A204.1 (cell line): ENCODE data around the gene POLN.
"Not testable (repeated sequence)": the region's sequence is repeated elsewhere in the genome, so short reads cannot be mapped to it uniquely, and the experiment has no call there.

ENCODE experiments used
- FAIRE-seq: peaks from 2 replicates; lab custom pipeline; 2012; peaks lifted over from hg19 to GRCh38; lab: Jason Lieb, UNC

The POLN gene

GRCh38 chr4:2251073-2251794, 9.3 kb upstream of the POLN start:
- no peak for FAIRE-seq

- no peak for FAIRE-seq
Measured at GRCh38 chr4:2250357-2251072, 8.6 kb upstream of the POLN start.

- no peak for FAIRE-seq
Measured at GRCh38 chr4:2249526-2250356, 7.8 kb upstream of the POLN start.

- no peak for FAIRE-seq
Measured at GRCh38 chr4:2248821-2249261, 6.9 kb upstream of the POLN start.

- no peak for FAIRE-seq
Measured at GRCh38 chr4:2248044-2248780, 6.3 kb upstream of the POLN start.

GRCh38 chr4:2247128-2248043, 5.5 kb upstream of the POLN start:
- FAIRE-seq, result no peak

GRCh38 chr4:2246384-2247127, 4.6 kb upstream of the POLN start:
- FAIRE-seq, result no peak

GRCh38 chr4:2245787-2246275, 3.9 kb upstream of the POLN start:
- FAIRE-seq, result no peak

GRCh38 chr4:2245057-2245786, 3.3 kb upstream of the POLN start:
- FAIRE-seq, result no peak

GRCh38 chr4:2243681-2244380, 1.9 kb upstream of the POLN start:
- FAIRE-seq, result no peak

- FAIRE-seq, result no peak
Measured at GRCh38 chr4:2241003-2241402, 918 bp downstream of the POLN start.

GRCh38 chr4:2236944-2237666, 4.8 kb downstream of the POLN start:
- FAIRE-seq, result no peak

GRCh38 chr4:2231082-2231481, 10.8 kb downstream of the POLN start:
- FAIRE-seq, result no peak

- no peak for FAIRE-seq
Measured at GRCh38 chr4:2226261-2226660, 15.7 kb downstream of the POLN start.

GRCh38 chr4:2222838-2223237, 19.1 kb downstream of the POLN start:
- no peak for FAIRE-seq

GRCh38 chr4:2221378-2221777, 20.5 kb downstream of the POLN start:
- FAIRE-seq, result not testable (repeated sequence)

GRCh38 chr4:2220016-2220630, 21.8 kb downstream of the POLN start:
- FAIRE-seq, result no peak
